ENCODE results near the gene GNA12.

GRCh38 chr7:2730846-2731770 is 113.0 kb downstream of the GNA12 start:
- TF ChIP-seq CTCF (conservative IDR thresholded peaks at IDR 0.05; ENCODE audit: low read depth, low read length) (no peak), POLR2A (IDR thresholded peaks at IDR 0.05; ENCODE audit: low read depth, low read length) (no peak), MXI1 (IDR thresholded peaks at IDR 0.05; ENCODE audit: borderline replicate concordance, low read depth, low read length) (no peak), RAD21 (IDR thresholded peaks at IDR 0.05; ENCODE audit: low read length) (no peak), NFE2L2 (IDR thresholded peaks at IDR 0.05; ENCODE audit: low read depth, low read length) (no peak), RFX5 (IDR thresholded peaks at IDR 0.05; ENCODE audit: low read depth, low read length) (no peak), MAFK (IDR thresholded peaks at IDR 0.05; ENCODE audit: low read depth, low read length) (no peak), CHD1 (IDR thresholded peaks at IDR 0.05; ENCODE audit: low read depth, low read length) (no peak), CEBPB (IDR thresholded peaks at IDR 0.05; ENCODE audit: low read depth, low read length) (no peak), MAZ (IDR thresholded peaks at IDR 0.05; ENCODE audit: borderline replicate concordance, low read depth, low read length) (no peak), RCOR1 (IDR thresholded peaks at IDR 0.05; ENCODE audit: insufficient replicate concordance, low read length) (no peak)
- TF ChIP-seq, protein P1, sequence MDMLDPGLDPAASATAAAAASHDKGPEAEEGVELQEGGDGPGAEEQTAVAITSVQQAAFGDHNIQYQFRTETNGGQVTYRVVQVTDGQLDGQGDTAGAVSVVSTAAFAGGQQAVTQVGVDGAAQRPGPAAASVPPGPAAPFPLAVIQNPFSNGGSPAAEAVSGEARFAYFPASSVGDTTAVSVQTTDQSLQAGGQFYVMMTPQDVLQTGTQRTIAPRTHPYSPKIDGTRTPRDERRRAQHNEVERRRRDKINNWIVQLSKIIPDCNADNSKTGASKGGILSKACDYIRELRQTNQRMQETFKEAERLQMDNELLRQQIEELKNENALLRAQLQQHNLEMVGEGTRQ (IDR thresholded peaks at IDR 0.05; ENCODE audit: low read depth, low read length): no peak
- TF ChIP-seq, protein P2, sequence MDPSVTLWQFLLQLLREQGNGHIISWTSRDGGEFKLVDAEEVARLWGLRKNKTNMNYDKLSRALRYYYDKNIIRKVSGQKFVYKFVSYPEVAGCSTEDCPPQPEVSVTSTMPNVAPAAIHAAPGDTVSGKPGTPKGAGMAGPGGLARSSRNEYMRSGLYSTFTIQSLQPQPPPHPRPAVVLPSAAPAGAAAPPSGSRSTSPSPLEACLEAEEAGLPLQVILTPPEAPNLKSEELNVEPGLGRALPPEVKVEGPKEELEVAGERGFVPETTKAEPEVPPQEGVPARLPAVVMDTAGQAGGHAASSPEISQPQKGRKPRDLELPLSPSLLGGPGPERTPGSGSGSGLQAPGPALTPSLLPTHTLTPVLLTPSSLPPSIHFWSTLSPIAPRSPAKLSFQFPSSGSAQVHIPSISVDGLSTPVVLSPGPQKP (IDR thresholded peaks at IDR 0.05; ENCODE audit: borderline replicate concordance, low read depth, low read length): no peak

Data from IMR-90 (cell line).